HepG2 (cell line): ENCODE results near the gene MTRR. TPM values are rescaled to one million over a fixed set of nuclear protein-coding genes. Genes with fewer than 3 reads are reported as not detected.

Source experiments
- ATAC-seq: fragments of 200-7000 bp; cut with Tn5 transposase; 3 replicates; pipeline ENCODE4 v1.9.1; 2020; ENCODE audit warnings: mild to moderate bottlenecking, moderate library complexity
- BruUV-seq: library from RNA; stranded (reverse); fragments of 400-500 nt; replicated peaks from 2 replicates; lab custom pipeline; 2021; lab: Mats Ljungman, UMichigan
- CTCF ChIA-PET: fragments of 300-600 bp; formaldehyde crosslinking; extraction: SDS; loops from one replicate; lab custom pipeline; 2021; ENCODE audit warnings: low total read pairs, inconsistent platforms, low intra/inter-chr PET ratio; lab: Yijun Ruan, JAX
- POLR2A ChIA-PET: fragments of 350-600 bp; sonication (Branson Sonifier 250); formaldehyde crosslinking; loops from one replicate; lab custom pipeline; 2020; ENCODE audit warnings: antibody characterized with exemption, inconsistent platforms; lab: Yijun Ruan, JAX
- DNase-seq: peaks from one replicate; pipeline ENCODE4 v3.0.0-alpha.2; 2015; ENCODE audit warnings: low spot score
- FAIRE-seq: peaks from 3 replicates; lab custom pipeline; 2011; peaks lifted over from hg19 to GRCh38; lab: Jason Lieb, UNC
- H2AFZ ChIP-seq: one replicate; pipeline ENCODE4 v1.6.1; 2011; ENCODE audit warnings: low read length, inconsistent platforms
- H3K27ac ChIP-seq: fragments of 300-600 bp; 3 replicates; pipeline ENCODE4 v1.8.0; 2011; ENCODE audit warnings: mixed run types, mild to moderate bottlenecking, mixed read lengths, low read length, inconsistent platforms; ENCODE audit not compliant: insufficient read depth; ENCODE audit errors: extremely low read length
- H3K27me3 ChIP-seq, 2 experiments: fragments of 200-600 bp in 1 of 2; 2 replicates in 1 of 2; 3 replicates in 1 of 2; pipeline versions ENCODE4 v1.6.0 to v1.8.0; 2011; ENCODE audit warnings: low read length in 2 of 2, mild to moderate bottlenecking in 2 of 2, moderate library complexity in 2 of 2, inconsistent platforms in 1 of 2; ENCODE audit not compliant: insufficient read depth in 2 of 2, control insufficient read depth in 1 of 2
- H3K36me3 ChIP-seq, 2 experiments: fragments of 200-600 bp in 1 of 2; replicated peaks in 1 of 2; 2 replicates in 1 of 2; 3 replicates in 1 of 2; pipeline versions ENCODE4 v1.5.1 to v1.8.0; 2011; ENCODE audit warnings: low read length in 2 of 2, inconsistent platforms in 1 of 2; ENCODE audit not compliant: insufficient read depth in 2 of 2, control insufficient read depth in 1 of 2
- H3K4me1 ChIP-seq: 2 replicates; pipeline ENCODE4 v1.5.1; 2012; ENCODE audit warnings: low read length, inconsistent platforms; ENCODE audit not compliant: insufficient read depth
- H3K4me2 ChIP-seq: 2 replicates; pipeline ENCODE4 v1.6.0; 2011; ENCODE audit warnings: low read depth, low read length, inconsistent platforms
- H3K4me3 ChIP-seq, 3 experiments: fragments of 200-600 bp in 1 of 3; sonication (generic), shearing (Covaris generic) in 1 of 3; replicated peaks in 1 of 3; 2 replicates each; pipeline ENCODE4 v1.5.1; 2011 to 2016; ENCODE audit warnings: low read length in 3 of 3, inconsistent platforms in 2 of 3, low read depth in 2 of 3, mild to moderate bottlenecking in 2 of 3, control low read depth in 1 of 3, mixed read lengths in 1 of 3; ENCODE audit not compliant: insufficient read depth in 1 of 3
- H3K79me2 ChIP-seq: one replicate; pipeline ENCODE4 v1.6.1; 2011; ENCODE audit warnings: low read length, inconsistent platforms; ENCODE audit not compliant: insufficient read depth
- H3K9ac ChIP-seq: 2 replicates; pipeline ENCODE4 v1.6.0; 2011; ENCODE audit warnings: mild to moderate bottlenecking, low read depth, low read length, inconsistent platforms; ENCODE audit not compliant: insufficient read depth
- H3K9me3 ChIP-seq: 2 replicates; pipeline ENCODE4 v1.5.1; 2012; ENCODE audit warnings: mild to moderate bottlenecking, low read length
- H4K20me1 ChIP-seq: 2 replicates; pipeline ENCODE4 v1.6.0; 2011; ENCODE audit warnings: inconsistent platforms, mild to moderate bottlenecking, low read length, moderate library complexity; ENCODE audit not compliant: insufficient read depth
- ASH2L ChIP-seq: fragments of 300-600, 200-600 bp; sonication (generic); IDR thresholded peaks from 2 replicates; pipeline ENCODE4 v1.7.0; 2017; ENCODE audit warnings: low read depth, mild to moderate bottlenecking, moderate library complexity, mixed read lengths, low read length; ENCODE audit not compliant: insufficient read length
- ELF4 ChIP-seq: sonication (generic); formaldehyde crosslinking; IDR thresholded peaks from 2 replicates; pipeline ENCODE4 v1.5.0; 2020; ENCODE audit warnings: missing genetic modification reagents, mild to moderate bottlenecking, moderate library complexity, borderline replicate concordance
- ETS1 ChIP-seq: sonication (generic); formaldehyde crosslinking; IDR thresholded peaks from 2 replicates; pipeline ENCODE4 v1.4.0; 2020; ENCODE audit warnings: missing genetic modification reagents
- MATR3 ChIP-seq: sonication (generic); formaldehyde crosslinking; IDR thresholded peaks from 2 replicates; pipeline ENCODE4 v1.4.0; 2020; ENCODE audit warnings: missing genetic modification reagents
- MIXL1 ChIP-seq: IDR thresholded peaks from 2 replicates; pipeline ENCODE4 v1.6.1; 2016
- NR0B2 ChIP-seq: sonication (generic); formaldehyde crosslinking; IDR thresholded peaks from 2 replicates; pipeline ENCODE4 v1.4.0; 2020; ENCODE audit warnings: mild to moderate bottlenecking, missing genetic modification reagents
- RAD21 ChIP-seq: fragments of 450-650 bp; formaldehyde crosslinking; IDR thresholded peaks from 2 replicates; pipeline ENCODE4 v1.5.0; 2020; ENCODE audit warnings: mild to moderate bottlenecking
- RNF2 ChIP-seq: fragments of 450-650 bp; conservative IDR thresholded peaks from 2 replicates; pipeline ENCODE4 v1.6.1; 2016; ENCODE audit warnings: low read depth
- STAG1 ChIP-seq: sonication (generic); formaldehyde crosslinking; IDR thresholded peaks from 2 replicates; pipeline ENCODE4 v1.4.0; 2020; ENCODE audit warnings: missing genetic modification reagents
- ZBTB40 ChIP-seq, 2 experiments: fragments of 450-650 bp in 1 of 2; sonication (generic) in 1 of 2; formaldehyde crosslinking in 1 of 2; IDR thresholded peaks; 2 replicates each; pipeline versions ENCODE4 v1.6.1 to v1.8.0; 2016 to 2022; ENCODE audit warnings: antibody characterized with exemption in 1 of 2, mild to moderate bottlenecking in 1 of 2, missing genetic modification reagents in 1 of 2
- ZMYM2 ChIP-seq: sonication (generic); formaldehyde crosslinking; IDR thresholded peaks from 2 replicates; pipeline ENCODE4 v1.8.0; 2022; ENCODE audit warnings: mild to moderate bottlenecking, missing genetic modification reagents
- WGBS: methylation state at CpG from one replicate; pipeline ENCODE4 v1.1.6; 2017; ENCODE audit warnings: low lambda C conversion rate; 5-methylcytosine and 5-hydroxymethylcytosine counted together
- in situ Hi-C: cut with HindIII; loops from 2 replicates; pipeline ENCODE4 v1.10.0; 2017; ENCODE audit warnings: low pct_unique_long_range_greater_than_20kb; ENCODE audit not compliant: extremely low pct_ligation_motif_present
- intact Hi-C: fragments of 100-400 bp; cut with micrococcal nuclease; formaldehyde crosslinking; loops from one replicate; pipeline ENCODE4 v1.10.0; 2022; ENCODE audit not compliant: unreplicated experiment
- polyA plus RNA-seq, 8 experiments: library from polyadenylated mRNA; depleted of rRNA in 3 of 8; stranded (reverse) in 7 of 8; unstranded in 1 of 8; fragments of >200 nt; fragmentation: Illumina TruSeq in 4 of 8; extraction: Trizol in 4 of 8; gene quantifications; 2 replicates each; pipeline versions ENCODE4 v1.2.1 to v1.2.3, GENCODE V29; 2011 to 2016; ENCODE audit warnings: low read depth in 4 of 8, missing spikeins in 1 of 8, mixed read lengths in 1 of 8; ENCODE audit not compliant: insufficient read depth in 1 of 8
- total RNA-seq, 5 experiments: library from RNA; depleted of rRNA; stranded (reverse); fragments of >200 nt; fragmentation: Illumina TruSeq; extraction: Trizol; gene quantifications; 2 replicates each; pipeline ENCODE4 v1.2.3, GENCODE V29; 2016; ENCODE audit warnings: low read depth in 1 of 5

The MTRR gene
- total and polyA plus RNA-seq, 2 of the 13 experiments (the other 11 are each of a cell fraction or from before 2014, with no cell fraction given) = 39.2 to 59.2 TPM

GRCh38 chr5:7927466-7928375 lies 58.8 kb downstream of the MTRR start:
- peak; percentile 39 for DNase-seq
- in situ Hi-C loops = loop anchor here (5.0 kb wide), 2 partner anchors 1280 to 1615 kb away; no protein-coding TSS in a partner anchor
- 37% methylated on average over 25 of the region's 26 CpGs for WGBS
- Histone ChIP-seq H3K9ac (no peak overlapping the region), H3K36me3 (no peaks in the 10 kb centered on the region), H2AFZ (no peak overlapping the region), H3K4me2 (no peak overlapping the region), H3K4me3 (no peak overlapping the region), H3K9me3 (no peaks in the 10 kb centered on the region), H3K27ac (no peak overlapping the region), H3K79me2 (no peaks in the 10 kb centered on the region), H3K27me3 (peaks cover 0 to 3% of the 10 kb centered on the region in 2 experiments; a peak in 1 of 5 replicates), H3K4me1 (no peaks in the 10 kb centered on the region), H4K20me1 (no peaks in the 10 kb centered on the region)
- ATAC-seq = peak; percentile 98
- FAIRE-seq = peak; percentile 66
- no TSS peak for BruUV-seq
- intact Hi-C loops = loop anchor here (2.0 kb wide), 1 partner anchor 1617 kb away; no protein-coding TSS in a partner anchor
- POLR2A ChIA-PET = no interaction called here
- CTCF ChIA-PET = interaction anchor here (0.9 to 3.1 kb wide), 3 partner anchors 41 to 1617 kb away, joined by 3 to 20 read pairs (median 5); no protein-coding TSS in a partner anchor
- TF ChIP-seq MIXL1 (CRISPR knock-in tag) (0 out of 2 replicates have a peak, but pooled peaks have one; percentile 35), ZMYM2 (CRISPR knock-in tag) (no peak), RNF2 (no peak), ETS1 (no peak), RAD21 (CRISPR knock-in tag) (0 out of 2 replicates have a peak, but pooled peaks have one; percentile 56), STAG1 (CRISPR knock-in tag) (peak; percentile 90), ASH2L (no peak), ZBTB40 (IDR thresholded peaks at IDR 0.05) (no peak), ZBTB40 (CRISPR knock-in tag; IDR thresholded peaks at IDR 0.05) (no peak), MATR3 (CRISPR knock-in tag) (no peak), NR0B2 (CRISPR knock-in tag) (no peak), ELF4 (CRISPR knock-in tag) (no peak)
